PC-3 (cell line): ENCODE measurements around the gene BTN1A1. TPM values are rescaled to one million over a fixed set of nuclear protein-coding genes. Genes with fewer than 3 reads are reported as not detected.

ENCODE experiments used
- ATAC-seq: fragments of 200-7000 bp; cut with Tn5 transposase; 2 replicates; pipeline ENCODE4 v1.9.1; 2020; ENCODE audit warnings: mild to moderate bottlenecking, moderate library complexity
- BruUV-seq: library from RNA; stranded (reverse); fragments of 400-500 nt; replicated peaks from 2 replicates; lab custom pipeline; 2021; lab: Mats Ljungman, UMichigan
- CTCF ChIA-PET: fragments of 300-600 bp; sonication (Branson Sonifier 250); formaldehyde crosslinking; loops from one replicate; lab custom pipeline; 2022; ENCODE audit warnings: antibody characterized with exemption; lab: Charles Lee
- POLR2A ChIA-PET: fragments of 300-600 bp; sonication (Branson Sonifier 250); formaldehyde crosslinking; loops from one replicate; lab custom pipeline; 2022; ENCODE audit warnings: antibody characterized with exemption; ENCODE audit not compliant: unreplicated experiment; lab: Charles Lee
- DNase-seq: peaks from one replicate; pipeline ENCODE4 v3.0.0-alpha.2; 2015
- H2AFZ ChIP-seq: fragments of 300-600 bp; sonication (generic); 2 replicates; pipeline ENCODE4 v1.6.0; 2016; ENCODE audit warnings: antibody characterized with exemption, low read length
- H3F3A ChIP-seq: fragments of 300-600 bp; sonication (generic); one replicate; pipeline ENCODE4 v1.6.0; 2017; ENCODE audit warnings: antibody characterized with exemption, low read length, control low read depth, mild to moderate bottlenecking; ENCODE audit not compliant: unreplicated experiment
- H3K27ac ChIP-seq: fragments of 300-600 bp; sonication (generic); 2 replicates; pipeline ENCODE4 v1.5.1; 2016; ENCODE audit warnings: mild to moderate bottlenecking, low read length
- H3K27me3 ChIP-seq: fragments of 300-600 bp; sonication (generic); 2 replicates; pipeline ENCODE4 v1.6.1; 2016; ENCODE audit warnings: low read length, mixed read lengths
- H3K36me3 ChIP-seq: fragments of 300-600 bp; sonication (generic); 2 replicates; pipeline ENCODE4 v1.6.1; 2016; ENCODE audit warnings: low read depth, mixed run types, low read length, mixed read lengths
- H3K4me1 ChIP-seq: fragments of 300-600 bp; sonication (generic); 2 replicates; pipeline ENCODE4 v1.5.1; 2016; ENCODE audit warnings: low read length; ENCODE audit not compliant: insufficient read depth
- H3K4me2 ChIP-seq: fragments of 300-600 bp; sonication (generic); 2 replicates; pipeline ENCODE4 v1.6.0; 2016; ENCODE audit warnings: low read length
- H3K4me3 ChIP-seq: fragments of 300-600 bp; sonication (generic); 2 replicates; pipeline ENCODE4 v1.5.1; 2016; ENCODE audit warnings: mild to moderate bottlenecking, low read length, mixed read lengths
- H3K79me2 ChIP-seq: fragments of 300-600 bp; sonication (generic); 2 replicates; pipeline ENCODE4 v1.6.1; 2017; ENCODE audit warnings: low read length, mixed read lengths
- H3K9ac ChIP-seq: fragments of 300-600 bp; sonication (generic); 2 replicates; pipeline ENCODE4 v1.6.0; 2016; ENCODE audit warnings: mild to moderate bottlenecking, low read length
- H3K9me2 ChIP-seq: fragments of 300-600 bp; sonication (generic); replicated peaks from 2 replicates; pipeline ENCODE4 v1.6.1; 2016; ENCODE audit warnings: mixed run types, low read length, mixed read lengths
- H3K9me3 ChIP-seq: fragments of 300-600 bp; sonication (generic); 2 replicates; pipeline ENCODE4 v1.6.1; 2016; ENCODE audit warnings: low read length, mixed read lengths
- H4K20me1 ChIP-seq: fragments of 300-600 bp; sonication (generic); 2 replicates; pipeline ENCODE4 v1.6.1; 2016; ENCODE audit warnings: low read length, mixed read lengths
- CTCF ChIP-seq: fragments of 300-600 bp; sonication (generic); conservative IDR thresholded peaks from 2 replicates; pipeline ENCODE4 v1.5.1; 2017; ENCODE audit warnings: antibody characterized with exemption, low read depth, mild to moderate bottlenecking, low read length
- EZH2 ChIP-seq: fragments of 300-600 bp; sonication (generic); IDR thresholded peaks from one replicate; pipeline ENCODE4 v1.6.1; 2017; ENCODE audit warnings: antibody characterized with exemption, mild to moderate bottlenecking, low read length; ENCODE audit not compliant: unreplicated experiment
- EZH2phosphoT487 ChIP-seq: fragments of 300-600 bp; sonication (generic); IDR thresholded peaks from 2 replicates; pipeline ENCODE4 v1.6.1; 2018; ENCODE audit warnings: mild to moderate bottlenecking, antibody characterized with exemption, low read length, borderline replicate concordance
- intact Hi-C: fragments of 100-400 bp; cut with micrococcal nuclease; formaldehyde crosslinking; loops from 2 replicates; pipeline ENCODE4 v1.9.0; 2023
- total RNA-seq: library from RNA; depleted of rRNA; stranded (reverse); fragments of >200 nt; gene quantifications from 2 replicates; pipeline ENCODE4 v1.2.3, GENCODE V29; 2014

The BTN1A1 gene
- total RNA-seq, 1 experiment from 2014 or later: not detected

DNA sequence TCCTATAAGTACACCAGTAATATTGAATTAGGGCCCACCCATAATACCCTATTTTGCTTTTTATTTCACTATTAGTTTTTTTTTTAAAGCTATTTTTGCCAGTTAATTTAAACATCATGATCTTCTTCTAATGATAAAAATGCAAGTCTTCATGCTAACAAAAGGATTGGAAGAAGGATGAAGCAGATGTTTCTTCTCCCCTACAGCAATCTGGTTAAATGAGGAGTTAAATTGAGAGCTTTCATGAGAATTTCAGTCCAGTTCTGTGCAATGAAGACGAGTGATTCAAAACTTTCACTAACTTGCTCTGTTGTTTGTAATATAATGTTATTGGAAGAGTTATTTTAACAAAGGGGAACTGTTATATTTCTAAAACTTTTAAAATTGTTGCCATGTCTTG lies 41.5 kb downstream of the BTN1A1 start:
- peaks cover 12% of the 10 kb centered on the region for H3K4me1 ChIP-seq
- H3K27ac ChIP-seq: no peak overlapping the region
- no peaks in the 10 kb centered on the region for H3K9me2 ChIP-seq
- no TSS peak for BruUV-seq
- intact Hi-C loops: no loop called here
- no peaks in the 10 kb centered on the region for H4K20me1 ChIP-seq
- peaks cover 4% of the 10 kb centered on the region for H3F3A ChIP-seq
- no peak overlapping the region for H3K4me2 ChIP-seq
- H3K9me3 ChIP-seq: no peaks in the 10 kb centered on the region
- TF ChIP-seq CTCF (no peak), EZH2phosphoT487 (no peak), EZH2 (no peak)
- H2AFZ ChIP-seq: no peak overlapping the region
- ChIA-PET CTCF (no interaction called here), POLR2A (interaction anchor here (0.6 kb wide), 1 partner anchor 162 kb away, joined by 6 read pairs; no protein-coding TSS in a partner anchor)
- H3K27me3 ChIP-seq: no peaks in the 10 kb centered on the region
- H3K4me3 ChIP-seq: no peak overlapping the region
- peaks cover 34% of the 10 kb centered on the region for H3K79me2 ChIP-seq
- H3K36me3 ChIP-seq: peaks cover 15% of the 10 kb centered on the region
- no peak overlapping the region for H3K9ac ChIP-seq
- DNase-seq: no peak
- ATAC-seq: no peak

- DNase-seq: peak; percentile 56
- POLR2A ChIA-PET: no interaction called here
- no peaks in the 10 kb centered on the region for H4K20me1 ChIP-seq
These were observed 43.9 kb downstream of the BTN1A1 start for GRCh38 chr6:26543953-26544352.

More at GRCh38 chr6:26543953-26544352, 43.9 kb downstream of the BTN1A1 start:
- Histone ChIP-seq H2AFZ (no peak overlapping the region), H3K79me2 (peaks cover 28% of the 10 kb centered on the region), H3K9me2 (no peaks in the 10 kb centered on the region), H3K27me3 (no peaks in the 10 kb centered on the region), H3K4me3 (no peak overlapping the region), H3K4me2 (no peak overlapping the region), H3F3A (no peaks in the 10 kb centered on the region), H3K4me1 (peaks cover 9% of the 10 kb centered on the region), H3K9me3 (no peaks in the 10 kb centered on the region), H3K36me3 (peaks cover 15% of the 10 kb centered on the region), H3K9ac (no peak overlapping the region), H3K27ac (no peak overlapping the region)
- BruUV-seq: no TSS peak
- CTCF ChIA-PET: no interaction called here
- TF ChIP-seq EZH2: no peak
- peak; percentile 56 for TF ChIP-seq CTCF
- TF ChIP-seq EZH2phosphoT487: no peak
- ATAC-seq: peak; percentile 81
- intact Hi-C loops: no loop called here
